ENCODE measurements around the gene ZNF565.
"Not testable (repeated sequence)": the region's sequence is repeated elsewhere in the genome, so short reads cannot be mapped to it uniquely, and the experiment has no call there.

ZNF565 gene

GRCh38 chr19:36139120-36139472 lies 75.4 kb downstream of the ZNF565 start:
- TF ChIP-seq EZH2 (IDR thresholded peaks at IDR 0.05; ENCODE audit: borderline replicate concordance, low read length) (no peak), CTCF (IDR thresholded peaks at IDR 0.05; ENCODE audit: low read length) (no peak)
- H3F3A ChIP-seq (ENCODE audit: insufficient read depth, low read length) = no peaks in the 10 kb centered on the region
- H3K27ac ChIP-seq (ENCODE audit: low read depth, low read length, poor library complexity, severe bottlenecking) = peak overlapping the region; percentile 60

GRCh38 chr19:36136964-36137686 lies 77.3 kb downstream of the ZNF565 start:
- peak overlapping the region; percentile 58 for H3K4me2 ChIP-seq (ENCODE audit: low read length)
- no peaks in the 10 kb centered on the region for H3F3A ChIP-seq (ENCODE audit: insufficient read depth, low read length)
- H3K36me3 ChIP-seq (ENCODE audit: insufficient read depth, low read length) = peaks cover 4% of the 10 kb centered on the region; the same call in 1 of the 2 replicates
- peak overlapping the region; percentile 76; the same call in 1 of the 2 replicates for H2AFZ ChIP-seq (ENCODE audit: low read length)
- no peaks in the 10 kb centered on the region for H3K79me2 ChIP-seq (ENCODE audit: insufficient read depth, low read length)
- peak overlapping the region; percentile 12 for H3K4me3 ChIP-seq (ENCODE audit: low read depth, low read length, poor library complexity, severe bottlenecking)
- no peaks in the 10 kb centered on the region for H3K9me2 ChIP-seq (ENCODE audit: low read depth, low read length)
- H4K20me1 ChIP-seq (ENCODE audit: insufficient read depth, low read length) = no peaks in the 10 kb centered on the region
- H3K27me3 ChIP-seq (ENCODE audit: insufficient read depth, low read length) = no peaks in the 10 kb centered on the region
- peak overlapping the region; percentile 44; the same call in 1 of the 2 replicates for H3K9ac ChIP-seq (ENCODE audit: low read length)
- TF ChIP-seq CTCF (IDR thresholded peaks at IDR 0.05; ENCODE audit: low read length) (no peak), EZH2 (IDR thresholded peaks at IDR 0.05; ENCODE audit: borderline replicate concordance, low read length) (no peak)
- H3K9me3 ChIP-seq (ENCODE audit: low read length) = no peaks in the 10 kb centered on the region
- peaks cover 22% of the 10 kb centered on the region for H3K4me1 ChIP-seq (ENCODE audit: insufficient read depth, low read length, severe bottlenecking)
- peak overlapping the region; percentile 40 for H3K27ac ChIP-seq (ENCODE audit: low read depth, low read length, poor library complexity, severe bottlenecking)

More at GRCh38 chr19:36139120-36139472, 75.4 kb downstream of the ZNF565 start:
- Histone ChIP-seq H3K9ac (ENCODE audit: low read length) (peak overlapping the region; percentile 94), H3K79me2 (ENCODE audit: insufficient read depth, low read length) (no peaks in the 10 kb centered on the region), H3K9me3 (ENCODE audit: low read length) (no peaks in the 10 kb centered on the region), H3K27me3 (ENCODE audit: insufficient read depth, low read length) (no peaks in the 10 kb centered on the region), H2AFZ (ENCODE audit: low read length) (no peak overlapping the region), H3K4me1 (ENCODE audit: insufficient read depth, low read length, severe bottlenecking) (peaks cover 22% of the 10 kb centered on the region), H4K20me1 (ENCODE audit: insufficient read depth, low read length) (no peaks in the 10 kb centered on the region), H3K4me3 (ENCODE audit: low read depth, low read length, poor library complexity, severe bottlenecking) (peak overlapping the region; percentile 95), H3K36me3 (ENCODE audit: insufficient read depth, low read length) (peaks cover 16% of the 10 kb centered on the region), H3K9me2 (ENCODE audit: low read depth, low read length) (no peaks in the 10 kb centered on the region), H3K4me2 (ENCODE audit: low read length) (peak overlapping the region; percentile 75)

- not testable (repeated sequence) for H3K27me3 ChIP-seq (ENCODE audit: insufficient read depth, low read length); H3K79me2 ChIP-seq (ENCODE audit: insufficient read depth, low read length); H3K9me2 ChIP-seq (ENCODE audit: low read depth, low read length); H3K9me3 ChIP-seq (ENCODE audit: low read length); H4K20me1 ChIP-seq (ENCODE audit: insufficient read depth, low read length); H3K9ac ChIP-seq (ENCODE audit: low read length); H3F3A ChIP-seq (ENCODE audit: insufficient read depth, low read length); H3K27ac ChIP-seq (ENCODE audit: low read depth, low read length, poor library complexity, severe bottlenecking); H3K36me3 ChIP-seq (ENCODE audit: insufficient read depth, low read length); H3K4me2 ChIP-seq (ENCODE audit: low read length); H2AFZ ChIP-seq (ENCODE audit: low read length); H3K4me3 ChIP-seq (ENCODE audit: low read depth, low read length, poor library complexity, severe bottlenecking)
- H3K4me1 ChIP-seq (ENCODE audit: insufficient read depth, low read length, severe bottlenecking) = peaks cover 24% of the 10 kb centered on the region
These were observed 79.6 kb downstream of the ZNF565 start for GRCh38 chr19:36134867-36135266.

Measured in OCI-LY1 (cell line).